GM18867 (cell line): ENCODE measurements around the gene DOCK2.

Experiments
- ATAC-seq: cut with Tn5 transposase; IDR thresholded peaks from one replicate; pipeline ENCODE4 v1.9.1; 2021; ENCODE audit warnings: mild to moderate bottlenecking, moderate library complexity; ENCODE audit not compliant: unreplicated experiment

DOCK2 gene

DNA sequence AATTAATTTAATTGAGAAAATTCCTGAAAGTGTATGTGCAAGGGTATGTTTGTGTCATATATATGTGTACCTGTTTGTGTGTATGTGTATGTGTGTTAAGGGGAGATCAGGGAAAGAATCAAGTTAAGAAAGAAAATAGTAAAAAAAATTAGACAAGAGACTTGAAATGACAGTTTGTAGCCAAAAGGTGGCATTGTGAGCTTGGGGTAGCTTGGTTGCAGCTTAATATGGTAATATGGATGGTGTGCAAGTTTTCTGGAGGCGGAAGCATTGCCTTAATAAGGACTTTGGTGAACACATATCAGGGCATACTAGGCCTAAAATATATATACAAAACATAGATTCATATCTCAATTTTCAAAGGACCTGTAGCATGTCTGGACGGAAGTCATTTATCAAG is 213.3 kb downstream of the DOCK2 start:
- ATAC-seq: no peak

DNA sequence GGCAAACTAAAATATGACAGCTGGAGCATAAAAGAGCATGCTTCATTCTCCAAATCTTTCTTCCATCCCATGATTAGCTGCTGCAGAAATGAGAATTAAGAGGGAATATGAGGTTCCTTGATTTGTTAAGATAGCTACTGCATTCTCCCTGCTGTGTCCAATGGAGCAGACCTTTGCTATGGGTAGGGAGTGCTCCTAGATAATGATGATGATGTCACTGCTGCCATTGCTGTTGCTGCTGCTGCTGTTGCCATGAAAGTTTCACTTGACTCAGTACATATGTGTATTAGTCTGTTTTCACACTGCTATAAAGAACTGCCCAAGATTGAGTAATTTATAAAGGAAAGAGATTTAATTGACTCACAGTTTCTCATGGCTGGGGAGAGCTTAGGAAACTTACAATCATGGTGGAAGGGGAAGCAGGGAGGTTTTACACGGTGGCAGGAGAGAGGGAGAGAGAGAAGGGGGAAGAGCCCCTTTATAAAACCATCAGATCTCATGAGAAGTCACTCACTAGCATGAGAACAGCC is 214.3 kb downstream of the DOCK2 start:
- no peak for ATAC-seq

DNA sequence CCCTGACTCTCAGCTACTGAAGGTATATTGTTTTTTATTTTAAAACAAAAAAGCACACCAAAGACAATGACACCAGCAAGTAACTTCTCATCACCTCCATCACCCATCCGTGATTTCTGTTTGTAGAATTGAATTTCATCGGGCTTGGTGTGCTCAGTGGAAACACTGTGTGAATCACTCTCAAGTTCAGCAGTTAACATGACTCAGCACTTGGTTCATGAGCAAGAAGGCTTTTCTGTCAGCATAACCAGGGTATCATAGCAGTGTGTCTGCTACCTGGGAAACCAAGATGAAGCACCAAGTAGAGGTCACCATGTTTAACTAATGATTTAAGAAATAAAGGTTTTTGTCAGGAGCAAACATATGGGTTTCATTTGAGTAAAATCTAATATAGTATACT is 219.5 kb downstream of the DOCK2 start:
- no peak for ATAC-seq

DNA sequence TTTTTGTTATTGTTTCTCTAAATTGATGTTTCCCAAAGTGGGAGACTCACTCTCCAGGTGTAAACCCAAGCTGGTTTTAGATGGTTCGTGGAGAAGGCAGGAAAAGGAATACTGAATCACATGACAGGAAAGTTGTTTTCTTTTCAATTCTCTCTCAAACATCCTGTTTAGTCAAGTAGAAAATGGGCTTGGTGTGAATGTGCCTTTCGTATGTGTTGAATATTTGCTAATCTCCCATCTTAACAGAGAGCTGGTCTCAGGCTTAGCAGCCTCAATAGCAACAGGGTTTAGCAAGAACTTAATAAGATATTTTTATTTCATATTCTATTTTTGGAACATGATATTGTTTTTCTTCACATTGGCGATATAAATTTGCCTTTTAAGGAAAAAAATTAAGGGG is 223.5 kb downstream of the DOCK2 start:
- ATAC-seq: no peak

DNA sequence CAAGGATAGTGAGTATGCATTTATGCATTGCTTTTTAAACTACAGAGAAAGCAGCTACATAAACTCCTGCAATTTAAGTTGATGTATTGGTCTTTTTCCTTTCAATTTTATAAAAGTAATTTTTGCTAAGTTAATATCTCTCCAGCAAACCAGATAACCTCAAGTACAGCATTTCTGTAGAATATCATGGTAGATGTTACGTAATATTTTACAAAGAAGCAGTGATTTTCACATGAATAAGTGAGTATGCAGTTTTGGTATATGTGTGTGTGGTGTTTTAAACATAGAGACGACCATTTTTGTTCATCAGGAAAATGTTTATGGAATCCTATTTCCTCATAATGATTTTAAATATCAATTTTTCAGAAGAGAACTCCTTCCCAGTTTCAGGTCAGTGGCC is 224.4 kb downstream of the DOCK2 start:
- no peak for ATAC-seq

DNA sequence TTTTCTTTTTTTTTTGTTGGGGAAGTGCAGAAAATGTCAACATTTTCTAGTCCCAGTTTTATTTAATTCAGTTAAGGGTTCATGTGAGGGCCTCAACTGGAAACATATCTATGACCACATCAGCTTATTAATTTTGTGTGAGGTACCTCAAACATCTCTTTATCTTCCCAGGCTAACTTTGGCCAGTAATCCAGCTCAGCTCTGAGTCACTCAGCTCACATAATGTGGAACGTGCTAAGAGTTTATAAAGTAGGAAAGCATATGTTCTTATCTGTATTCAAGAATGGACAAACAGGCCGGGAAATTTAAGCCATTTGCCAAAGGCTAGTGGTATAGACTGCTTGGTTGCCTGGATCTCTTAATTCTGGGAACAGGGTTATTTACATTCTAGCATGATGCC is 224.9 kb downstream of the DOCK2 start:
- ATAC-seq: no peak

DNA sequence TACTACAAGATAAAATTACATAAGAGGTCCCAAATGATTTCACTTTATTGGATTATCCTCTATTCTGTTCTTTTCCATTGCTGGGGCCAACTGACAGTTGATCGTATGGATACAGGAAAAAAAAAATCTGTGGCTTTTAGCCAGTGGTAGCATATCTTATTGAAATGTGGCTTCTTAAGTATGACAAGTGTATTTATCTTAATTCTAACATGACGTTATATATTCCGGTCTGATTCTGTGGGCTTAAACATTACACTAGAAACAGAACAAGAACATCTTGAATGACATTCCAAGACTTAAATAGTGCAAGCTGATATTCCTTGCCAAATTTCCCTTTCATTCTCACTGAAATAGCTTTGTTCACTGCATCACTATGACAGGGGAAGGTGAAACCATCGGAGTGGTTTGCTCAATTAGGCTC is 225.3 kb downstream of the DOCK2 start:
- ATAC-seq: no peak

DNA sequence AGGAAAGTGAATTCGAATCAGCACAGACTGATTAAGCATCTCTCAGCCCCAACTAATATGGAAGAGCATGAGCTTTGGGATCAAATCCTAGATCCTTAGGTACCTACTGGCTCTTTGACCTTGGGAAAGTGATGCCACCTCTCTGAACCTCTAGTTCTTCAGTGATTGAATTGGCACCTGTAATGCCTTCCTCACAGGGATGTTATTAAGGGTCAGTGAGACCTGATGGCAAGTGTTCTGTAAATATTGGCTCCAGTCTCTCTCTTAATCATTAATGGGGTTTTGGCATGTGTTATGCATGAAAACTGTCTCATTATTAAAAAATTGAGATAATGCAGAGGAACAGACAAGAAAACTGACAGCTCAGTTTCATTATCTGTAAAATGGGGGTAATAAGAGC is 227.4 kb downstream of the DOCK2 start:
- no peak for ATAC-seq

DNA sequence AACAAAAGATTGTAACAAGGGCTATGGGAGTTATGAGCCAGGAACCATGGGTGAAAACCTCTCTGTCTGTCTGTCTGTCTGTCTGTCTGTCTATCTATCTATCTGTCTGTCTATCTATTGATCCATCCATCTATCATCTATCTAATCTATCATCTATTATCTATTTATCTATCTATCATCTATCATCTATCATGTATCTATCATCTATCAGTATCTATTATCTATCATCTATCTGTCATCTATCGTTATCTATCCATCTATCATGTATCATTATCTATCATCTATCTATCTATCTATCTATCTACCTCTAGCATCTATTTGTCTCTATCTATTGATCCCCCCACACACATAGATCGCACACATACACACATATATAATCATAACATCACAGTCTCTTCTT is 230.3 kb downstream of the DOCK2 start:
- ATAC-seq: no peak

DNA sequence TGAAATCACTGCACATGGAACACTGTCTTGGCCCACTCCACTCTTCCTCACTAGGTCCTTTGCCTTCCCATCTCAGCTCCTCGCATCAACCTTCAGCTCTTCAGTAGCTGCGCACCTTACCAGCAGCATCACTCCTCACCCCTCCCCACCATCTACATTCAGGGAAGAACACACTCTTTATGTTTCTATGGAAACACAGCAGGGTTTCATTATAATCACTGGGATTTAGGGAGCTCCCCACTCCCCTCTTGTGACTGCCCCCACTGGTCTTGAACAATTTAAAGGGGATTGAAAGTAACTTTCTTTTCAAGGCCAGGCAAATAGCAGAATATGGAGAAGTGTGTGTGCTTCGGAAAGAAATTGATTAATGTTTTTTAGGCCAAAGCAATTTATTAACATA is 232.0 kb downstream of the DOCK2 start:
- no peak for ATAC-seq

DNA sequence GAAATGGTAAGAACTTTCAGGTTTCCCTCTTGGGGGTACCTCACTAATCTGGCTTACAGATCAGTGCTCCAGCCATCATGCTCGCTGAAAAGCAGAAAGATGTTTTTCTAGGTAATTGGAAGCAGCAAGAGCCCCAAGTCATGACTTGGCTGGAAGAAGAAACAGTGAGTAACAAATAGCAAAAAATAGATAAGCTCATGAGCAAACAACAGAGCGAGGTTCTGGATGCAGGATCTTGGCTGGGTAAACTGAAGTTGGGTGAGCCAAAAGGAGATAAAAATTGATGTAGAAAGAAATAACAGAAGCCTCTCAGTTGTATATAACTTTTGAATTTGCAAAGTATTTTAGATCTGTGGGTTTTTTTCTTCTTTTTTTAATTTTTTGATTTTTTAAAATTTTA is 233.1 kb downstream of the DOCK2 start:
- no peak for ATAC-seq

DNA sequence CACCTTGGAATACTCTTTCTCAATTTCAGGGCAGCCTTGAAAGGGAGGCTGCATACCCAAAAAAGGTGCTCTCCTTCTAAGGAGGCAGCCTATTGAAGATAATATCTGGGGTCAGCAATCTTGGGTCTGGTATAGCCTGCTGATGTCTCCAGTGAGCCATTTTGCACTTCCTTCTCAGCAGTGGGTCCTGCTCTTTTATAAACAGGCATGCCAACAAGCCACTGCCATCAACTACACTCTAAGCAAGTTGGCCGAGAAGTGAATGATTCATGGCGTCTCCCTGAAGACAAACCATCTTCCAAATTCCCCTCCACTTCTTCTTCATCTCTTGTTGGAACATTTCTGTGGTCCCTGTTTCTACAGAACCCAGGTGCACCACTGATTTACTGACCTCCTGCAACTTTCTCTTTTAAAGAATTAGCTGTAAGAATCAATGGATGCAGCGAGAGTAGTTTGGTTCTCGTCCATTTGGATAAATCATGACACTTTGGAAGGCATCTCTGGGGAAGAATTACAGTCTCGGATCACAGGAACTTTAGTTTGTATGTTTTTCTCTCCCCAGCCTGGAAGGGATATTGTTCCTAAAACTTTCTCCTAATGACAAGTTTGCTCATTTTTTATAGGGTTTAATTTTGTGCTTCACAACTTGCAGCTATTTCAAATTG is 234.9 kb downstream of the DOCK2 start:
- no peak for ATAC-seq

DNA sequence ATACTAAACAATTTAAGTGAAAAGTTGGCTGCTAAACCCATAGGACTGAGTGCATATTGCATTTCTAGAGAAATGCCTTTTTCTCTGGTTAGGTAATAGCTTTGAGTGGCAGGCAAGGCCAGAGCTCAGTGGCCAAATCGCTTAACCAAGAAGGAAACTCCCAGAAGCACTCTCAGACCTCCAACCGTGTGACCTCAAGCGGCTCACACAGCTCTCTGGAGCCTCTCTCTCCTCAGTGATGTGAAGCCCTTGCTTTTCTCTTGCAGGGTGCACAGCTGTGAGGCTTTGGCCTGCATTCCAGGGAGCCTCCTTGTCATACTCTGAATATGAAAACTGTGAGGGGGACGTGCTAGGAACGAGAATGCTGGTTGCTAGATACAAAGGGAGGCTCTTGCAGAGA is 236.6 kb downstream of the DOCK2 start:
- no peak for ATAC-seq

DNA sequence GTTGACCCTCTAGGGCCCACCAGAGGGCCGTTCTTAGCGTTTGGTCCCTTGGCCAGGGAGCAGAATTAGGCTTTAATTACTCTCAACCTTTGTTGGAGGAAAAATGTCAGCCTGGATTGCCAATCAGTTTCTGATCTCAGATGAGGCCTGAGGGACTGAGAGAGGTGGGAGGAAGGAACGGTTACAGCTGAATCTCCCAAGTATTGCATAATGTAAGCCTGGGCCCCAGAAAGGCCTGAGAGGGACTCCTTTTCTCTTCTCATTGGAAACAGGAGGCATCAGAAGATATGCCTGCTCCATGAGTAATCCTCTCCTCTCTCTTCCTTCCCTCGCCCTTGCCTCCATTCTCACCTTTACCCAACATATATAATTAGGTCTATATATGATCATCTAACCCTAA is 237.5 kb downstream of the DOCK2 start:
- no peak for ATAC-seq

DNA sequence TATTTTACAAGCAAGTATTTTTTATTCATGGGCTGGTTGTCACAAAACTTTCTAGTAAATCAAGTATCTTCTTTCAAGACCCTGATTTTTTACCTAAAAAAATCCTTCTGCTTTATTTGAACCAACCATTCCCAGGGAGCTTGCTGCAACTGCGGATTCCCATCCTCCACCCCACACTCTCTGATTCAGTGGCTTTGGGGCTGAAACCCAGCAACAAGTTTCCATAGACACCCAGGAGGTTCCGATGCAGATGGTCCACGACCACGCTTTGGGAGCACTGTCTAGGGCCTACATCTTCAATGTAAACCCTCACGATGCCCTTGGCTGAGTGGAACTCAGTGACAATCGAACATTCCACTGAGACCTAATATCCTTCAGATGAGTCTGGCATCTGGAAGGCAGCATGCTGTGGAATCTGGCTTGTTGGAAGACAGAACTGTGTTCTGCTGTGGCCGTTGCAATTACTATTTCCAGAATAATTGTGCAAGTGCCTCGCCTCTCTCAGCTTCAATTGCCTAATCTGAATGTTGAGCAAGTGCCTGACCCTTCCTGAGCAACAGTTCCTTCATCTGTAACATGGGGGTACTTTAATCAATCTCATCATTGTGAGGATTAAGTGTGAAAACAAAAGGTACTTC is 238.1 kb downstream of the DOCK2 start:
- ATAC-seq: no peak

DNA sequence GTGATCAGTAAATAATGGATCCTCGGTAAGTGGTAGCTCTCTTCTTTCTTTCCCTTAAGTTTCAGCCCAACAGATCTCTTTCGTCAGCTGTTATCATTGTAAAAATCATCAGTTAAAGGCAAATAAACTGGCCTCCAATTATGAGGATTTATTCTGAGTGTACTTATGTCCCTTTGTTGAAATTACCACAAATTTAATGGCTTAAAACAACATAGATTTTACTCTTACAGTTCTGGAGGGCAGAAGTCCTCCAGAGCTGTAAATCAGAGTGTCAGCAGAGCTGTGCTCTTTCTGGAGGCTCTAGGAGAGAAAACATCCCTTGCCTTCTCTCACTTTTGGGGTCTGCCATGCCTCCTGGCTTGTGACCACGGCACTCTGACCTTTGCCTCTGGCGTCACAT is 238.7 kb downstream of the DOCK2 start:
- ATAC-seq: no peak

DNA sequence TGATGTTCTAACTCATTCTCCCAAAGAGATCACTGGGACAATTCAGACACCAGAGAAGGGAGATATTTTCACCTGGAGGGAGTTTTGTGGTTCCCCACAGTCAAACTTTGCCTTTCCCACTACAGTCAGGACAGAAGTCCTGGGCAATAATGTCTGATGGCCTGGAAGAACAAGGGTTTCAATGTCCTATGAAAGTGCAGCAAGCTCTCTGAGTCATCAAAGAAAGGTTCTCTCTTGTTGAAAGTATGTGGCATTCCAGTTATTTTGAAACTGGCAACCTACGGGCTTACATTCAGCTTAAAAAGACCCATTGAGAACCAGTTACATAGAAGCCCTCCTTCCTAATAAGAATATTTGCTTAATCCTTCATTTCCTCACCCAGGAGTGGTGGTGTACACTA is 239.3 kb downstream of the DOCK2 start:
- no peak for ATAC-seq

DNA sequence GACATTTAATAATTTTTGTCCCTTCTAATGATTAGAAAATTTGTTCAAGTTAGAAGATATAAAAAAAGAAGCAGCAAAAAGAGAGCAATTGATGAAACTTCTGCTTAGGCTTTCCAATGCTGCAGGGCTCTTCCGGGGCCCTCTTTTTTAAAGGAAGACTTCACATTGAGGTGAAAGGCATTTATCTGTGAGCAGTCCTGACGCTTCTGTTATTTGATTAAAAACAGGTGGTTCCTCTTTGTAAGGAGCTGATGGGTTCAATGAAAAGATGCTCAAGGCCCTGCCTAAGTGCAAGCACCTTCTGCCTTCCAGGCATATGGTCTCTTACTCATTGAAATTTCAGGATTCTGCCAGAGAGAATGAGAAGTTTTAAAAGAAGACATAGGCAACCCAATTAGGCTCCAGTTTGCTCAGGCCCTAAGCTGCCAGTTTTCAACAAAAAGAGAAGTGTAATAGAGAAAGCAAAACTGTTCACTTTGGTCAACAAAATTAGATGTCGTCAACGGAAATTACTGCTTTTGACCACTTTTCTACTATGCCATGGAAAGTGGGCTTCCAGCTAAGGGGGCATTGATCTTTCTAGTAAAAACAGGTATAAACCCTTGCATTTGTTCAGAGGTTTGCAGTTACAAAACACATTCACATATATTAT is 243.1 kb downstream of the DOCK2 start:
- ATAC-seq: peak; percentile 82

DNA sequence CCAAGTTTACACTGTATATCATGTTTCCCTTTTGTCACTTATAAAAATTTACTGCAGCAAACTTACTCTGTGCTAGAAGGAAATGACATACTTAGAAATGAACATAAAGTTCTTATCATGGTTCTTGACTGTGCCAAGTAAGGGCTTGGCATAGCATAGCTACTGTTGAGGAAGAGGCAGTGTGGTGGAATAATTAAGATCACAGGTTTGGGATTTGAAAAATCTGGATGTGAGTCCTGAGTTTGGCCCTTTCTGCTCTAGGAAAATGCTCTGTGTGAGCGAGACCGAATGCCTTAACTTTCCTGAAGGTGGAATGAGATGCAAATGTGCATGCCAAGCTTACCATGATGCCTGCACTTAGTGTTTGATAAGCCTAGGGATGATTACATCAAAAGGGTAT is 243.7 kb downstream of the DOCK2 start:
- no peak for ATAC-seq

DNA sequence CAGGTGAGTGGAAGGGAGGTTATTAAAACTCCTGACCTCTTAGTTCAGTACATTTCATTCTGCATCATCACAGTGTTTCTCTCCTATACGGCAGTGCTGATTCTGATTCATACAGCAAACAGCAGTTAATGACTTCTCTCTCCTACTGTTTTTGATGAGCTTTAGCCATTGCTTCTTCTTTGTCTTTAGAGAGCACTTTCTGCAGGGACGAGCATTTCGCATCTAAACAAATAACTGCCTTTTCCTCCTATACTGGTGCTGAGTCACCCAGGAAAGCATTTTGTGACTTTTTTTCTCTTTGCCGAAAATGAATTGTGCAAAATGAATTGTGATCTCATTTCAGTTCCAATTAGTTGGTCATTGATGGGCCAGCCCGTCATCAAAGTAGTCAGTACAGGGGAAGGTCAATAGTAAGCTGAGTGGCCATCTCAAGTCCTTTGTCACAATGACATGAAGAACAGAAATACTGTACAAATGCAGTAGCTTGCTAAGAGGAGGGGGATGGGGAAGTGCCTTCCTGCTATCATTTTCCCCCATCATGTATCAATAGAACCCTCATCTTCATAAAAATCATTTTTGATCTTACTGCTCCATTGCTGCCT is 244.7 kb downstream of the DOCK2 start:
- ATAC-seq: no peak

DNA sequence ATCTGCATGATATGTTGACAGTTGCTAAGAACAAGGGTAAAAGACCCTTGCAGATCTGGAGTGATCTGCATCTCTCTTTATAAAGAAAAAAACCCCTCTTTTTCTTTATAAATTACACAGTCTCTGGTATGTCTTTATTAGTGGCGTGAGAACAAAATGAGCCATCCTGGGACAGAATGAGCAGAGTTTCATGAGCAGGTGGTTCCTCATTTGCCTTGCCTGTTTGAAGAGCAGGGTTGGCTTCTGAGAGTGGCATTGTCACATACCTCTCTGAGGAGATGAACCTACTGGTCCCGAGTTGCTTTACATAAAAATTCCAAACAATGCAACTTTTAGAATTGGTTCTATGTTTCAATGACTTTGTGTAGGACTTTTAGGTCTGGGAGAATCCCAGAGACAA is 249.0 kb downstream of the DOCK2 start:
- no peak for ATAC-seq

DNA sequence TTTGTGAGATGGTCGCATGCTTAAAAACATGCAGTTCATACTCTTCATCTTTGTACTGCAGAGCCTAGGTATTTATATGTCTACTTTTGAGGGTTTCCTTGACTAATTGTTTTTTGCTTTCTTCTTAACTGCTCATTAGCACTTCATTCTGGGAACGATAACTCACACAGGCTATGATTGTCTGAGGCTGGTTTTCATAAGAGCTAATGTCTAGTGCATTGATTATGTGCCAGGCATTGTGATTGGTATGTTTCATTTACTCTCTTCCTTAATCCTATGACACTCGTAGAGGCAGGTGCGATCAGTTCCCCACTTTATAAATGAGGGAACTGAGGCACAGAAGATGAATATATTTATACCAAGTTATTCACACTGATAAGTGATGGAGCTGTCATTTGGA is 249.6 kb downstream of the DOCK2 start:
- ATAC-seq: no peak
